GF-D8 (cell line): ENCODE results near the gene UBE2E2.
"Not testable (repeated sequence)": the region's sequence is repeated elsewhere in the genome, so short reads cannot be mapped to it uniquely, and the experiment has no call there.

Source experiments
- DNase-seq: peaks from one replicate; lab custom pipeline; 2025; lab: John Stamatoyannopoulos, UW

The UBE2E2 gene

DNA sequence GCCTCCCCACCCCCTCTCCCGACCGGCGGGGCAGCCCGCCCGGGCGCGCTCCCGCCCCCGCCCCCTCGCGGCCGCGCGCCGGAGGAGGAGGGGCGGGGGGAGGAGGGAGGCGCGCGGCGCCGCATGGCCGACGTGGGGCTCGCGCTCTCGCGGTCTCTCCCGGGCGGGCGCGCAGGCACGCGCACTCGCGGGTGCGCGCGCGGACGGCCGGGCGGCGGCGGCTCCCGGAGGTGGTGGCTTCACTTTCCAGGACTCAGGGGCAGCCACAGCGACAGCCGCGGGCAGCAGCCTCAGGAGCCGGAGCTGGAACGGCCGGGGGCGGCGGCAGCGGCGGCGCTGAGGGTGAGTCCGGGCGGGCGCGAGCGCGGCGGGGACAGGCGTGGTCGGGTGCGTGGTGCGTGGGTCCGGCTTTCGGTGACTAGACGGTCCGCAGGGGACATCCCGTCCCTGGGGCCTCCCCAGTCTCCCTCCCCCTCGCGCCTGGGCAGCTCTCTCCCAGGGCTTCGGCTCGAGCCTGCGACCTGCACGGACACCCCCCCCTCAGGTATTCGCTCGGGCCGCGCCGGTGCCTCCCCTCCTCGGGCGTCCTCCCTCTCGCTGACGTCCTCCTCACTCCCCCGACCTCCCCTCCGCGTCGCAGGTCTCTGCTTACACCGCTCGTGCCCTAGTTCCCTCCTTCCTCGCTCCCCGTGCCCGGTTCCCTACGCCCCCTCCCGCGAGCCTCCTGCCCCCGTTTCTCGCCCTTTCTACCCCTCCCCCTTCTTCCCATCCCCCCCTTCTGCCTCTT lies at the start of gene UBE2E2:
UBE2E2 (plus strand) TSS at position 407 of the 787 bp plus-strand sequence.
- no peak for DNase-seq

DNA sequence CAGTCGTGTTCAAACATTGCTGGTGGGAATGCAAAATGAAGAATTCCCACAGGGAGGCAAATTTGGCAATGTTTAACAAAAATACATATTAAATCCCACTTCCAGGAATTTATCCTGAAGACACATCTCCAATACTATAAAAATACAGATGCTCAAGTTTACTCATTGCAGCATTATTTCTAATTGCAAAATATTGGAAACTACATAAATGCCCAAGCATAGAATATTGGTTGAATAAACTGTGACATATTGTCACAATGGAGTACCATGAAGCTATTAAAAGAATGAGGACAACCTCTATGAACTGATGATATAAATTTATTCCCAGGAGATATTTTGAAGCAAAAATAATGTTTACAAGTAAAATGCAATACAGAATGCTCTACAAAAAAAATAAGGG lies 49.7 kb upstream of the UBE2E2 start:
- DNase-seq = no peak

DNA sequence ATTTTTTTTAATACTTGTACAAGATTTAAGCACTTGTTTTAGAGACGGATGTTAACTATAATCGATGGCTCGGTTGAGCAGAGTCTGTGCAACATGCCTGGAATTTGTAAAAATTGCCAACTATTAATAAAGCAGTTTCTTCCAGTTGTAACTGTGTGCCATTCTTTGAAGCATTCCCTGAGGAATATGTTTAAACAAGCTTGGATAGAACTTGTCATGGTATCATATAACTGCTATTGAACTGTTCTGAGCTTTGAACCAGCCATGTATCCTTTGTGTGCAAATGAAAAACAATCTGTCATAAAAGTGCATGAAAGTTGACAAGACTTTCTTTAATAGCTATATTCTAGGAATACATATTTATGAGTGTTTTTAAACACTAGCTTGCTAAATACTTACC lies 45.8 kb upstream of the UBE2E2 start:
- DNase-seq = no peak

DNA sequence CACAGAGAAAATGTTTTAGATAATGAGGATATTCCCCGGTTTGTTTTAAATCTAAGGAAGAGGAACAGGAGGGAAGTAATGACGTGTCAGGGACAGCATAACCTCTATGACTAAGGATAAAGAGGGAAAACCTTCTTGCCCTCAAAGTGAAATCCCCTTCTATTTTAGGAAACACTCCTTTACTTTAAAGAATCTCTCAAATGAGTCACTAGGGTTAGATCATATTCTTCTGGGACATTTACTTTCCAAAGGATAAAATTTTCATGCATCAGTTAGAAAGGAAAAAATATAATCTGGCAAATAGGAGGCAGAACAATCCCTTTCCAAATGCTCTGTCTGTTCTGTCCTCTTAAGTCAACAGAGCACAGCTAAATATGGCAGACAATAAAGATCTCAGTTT lies 43.2 kb upstream of the UBE2E2 start:
- no peak for DNase-seq

DNA sequence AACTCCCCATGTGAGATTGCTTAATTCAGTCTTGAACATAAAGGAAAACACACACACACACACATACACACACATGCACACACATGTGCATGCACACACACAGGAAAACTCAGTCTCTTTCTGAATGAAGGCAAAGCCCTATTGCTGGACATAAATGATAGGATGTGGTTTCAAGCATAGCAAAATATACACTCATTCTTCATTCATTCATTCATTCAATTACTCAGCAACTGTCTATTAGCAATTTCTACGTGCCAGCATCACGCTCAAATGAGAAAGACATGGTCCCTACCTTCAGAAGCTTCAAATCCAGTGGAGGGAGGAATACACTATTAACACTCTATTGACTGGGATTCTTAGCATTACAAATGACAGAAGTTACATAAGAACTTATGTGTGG lies 41.8 kb upstream of the UBE2E2 start:
- DNase-seq = no peak

DNA sequence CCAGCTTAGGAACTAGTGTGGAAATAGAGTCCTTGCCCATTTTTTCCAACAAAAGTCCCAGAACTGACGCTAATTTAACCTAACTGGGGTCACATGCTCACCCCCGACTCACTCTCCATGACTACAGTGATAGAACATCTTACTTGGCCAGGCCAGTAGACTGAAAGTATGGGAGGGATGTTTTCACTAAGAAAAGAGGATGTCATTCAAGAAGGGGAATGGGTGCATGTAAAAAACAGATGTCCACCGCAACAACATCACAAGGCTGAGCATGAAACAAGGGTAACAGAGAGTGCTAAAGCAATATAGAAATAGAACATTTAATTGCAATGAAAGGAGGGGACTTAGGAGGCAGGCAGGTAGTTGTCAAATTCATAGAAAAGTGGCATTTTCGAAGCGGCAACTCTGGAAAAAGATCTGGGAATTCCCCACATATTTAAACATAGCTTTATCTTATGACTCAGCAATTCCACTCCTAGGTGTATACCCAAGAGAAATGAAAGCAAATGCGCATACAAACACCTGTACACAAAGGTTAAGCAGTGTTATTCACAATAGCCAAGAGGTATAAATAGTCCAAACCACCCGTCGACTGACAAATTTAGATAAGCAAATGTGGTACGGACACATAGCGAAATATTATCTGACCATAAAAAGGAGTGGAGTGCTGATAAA lies 41.1 kb upstream of the UBE2E2 start:
- DNase-seq = no peak

DNA sequence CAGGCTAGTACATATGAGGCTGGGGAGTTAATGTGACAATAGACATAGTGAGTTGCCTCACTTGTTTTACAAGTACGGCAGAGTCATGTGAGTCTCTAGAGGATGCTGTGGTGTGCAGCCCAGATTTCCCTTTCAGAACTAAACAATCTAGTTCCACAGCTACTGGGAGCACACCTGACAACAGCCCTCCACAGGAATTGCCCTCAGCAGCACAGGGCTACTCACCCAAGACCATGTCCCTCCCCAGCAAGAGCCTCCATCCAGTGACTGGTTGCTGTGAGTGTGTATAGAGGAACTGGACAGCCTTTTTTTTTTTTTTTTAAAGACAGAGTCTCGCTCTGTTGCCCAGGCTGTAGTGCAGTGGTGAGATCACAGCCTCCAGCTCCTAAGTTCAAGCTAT lies 40.2 kb upstream of the UBE2E2 start:
- DNase-seq = no peak

DNA sequence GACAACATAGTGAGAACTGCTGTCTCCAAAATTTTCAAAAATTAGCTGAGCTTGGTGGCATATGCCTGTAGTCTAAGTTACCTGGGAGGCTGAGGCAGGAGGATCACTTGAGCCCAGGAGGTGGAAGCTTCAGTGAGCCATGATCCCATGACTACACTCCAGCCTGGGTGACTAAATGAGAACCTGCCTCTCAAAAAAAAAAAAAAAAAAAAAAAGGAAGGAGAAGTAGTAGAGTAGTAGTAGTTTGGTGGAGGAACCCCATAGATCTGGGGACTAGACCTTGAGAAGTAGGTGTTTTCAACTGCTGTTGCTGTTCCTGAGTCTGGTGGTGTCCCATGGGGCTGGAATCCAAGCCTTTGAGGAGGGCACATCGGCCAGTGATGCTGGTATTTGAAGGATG lies 38.4 kb upstream of the UBE2E2 start:
- no peak for DNase-seq

DNA sequence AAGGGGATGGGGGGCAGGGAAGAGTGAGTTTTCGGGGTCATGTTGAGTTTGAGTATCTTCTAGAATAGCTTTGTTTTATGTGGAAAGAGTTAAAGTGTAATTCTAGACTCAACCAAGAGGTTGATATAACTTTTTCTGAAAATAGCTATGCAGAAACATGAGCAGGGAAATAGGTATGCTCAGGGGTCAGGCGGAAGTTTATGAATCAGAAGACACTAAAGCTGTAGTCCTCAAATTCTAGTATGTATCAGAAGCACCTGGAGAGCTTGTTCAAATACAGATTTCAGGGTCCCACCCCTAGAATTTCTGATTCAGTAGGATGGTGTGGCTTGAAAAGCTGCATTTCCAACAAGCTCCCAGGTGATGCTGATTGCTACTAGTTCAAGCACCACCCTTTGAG lies 37.6 kb upstream of the UBE2E2 start:
- DNase-seq = no peak

DNA sequence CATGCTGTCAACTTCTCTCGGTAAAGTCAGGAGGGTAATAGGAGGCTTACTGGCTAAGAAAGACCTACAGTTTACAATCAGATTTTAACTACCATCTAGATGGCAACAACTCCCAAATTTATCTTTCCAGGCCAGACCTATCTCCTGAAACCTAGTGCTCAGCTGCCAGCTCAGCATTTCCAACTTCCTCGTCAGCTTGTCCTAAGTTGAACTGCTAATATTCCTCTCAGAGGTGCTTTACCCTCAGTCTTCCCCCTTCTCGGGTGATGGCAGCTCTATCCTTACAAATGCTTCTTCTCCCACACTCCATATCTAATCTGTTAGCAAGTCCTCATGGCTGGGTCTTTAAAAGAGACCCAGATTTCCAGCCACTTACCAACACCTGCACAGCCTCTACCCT lies 36.9 kb upstream of the UBE2E2 start:
- DNase-seq = no peak

DNA sequence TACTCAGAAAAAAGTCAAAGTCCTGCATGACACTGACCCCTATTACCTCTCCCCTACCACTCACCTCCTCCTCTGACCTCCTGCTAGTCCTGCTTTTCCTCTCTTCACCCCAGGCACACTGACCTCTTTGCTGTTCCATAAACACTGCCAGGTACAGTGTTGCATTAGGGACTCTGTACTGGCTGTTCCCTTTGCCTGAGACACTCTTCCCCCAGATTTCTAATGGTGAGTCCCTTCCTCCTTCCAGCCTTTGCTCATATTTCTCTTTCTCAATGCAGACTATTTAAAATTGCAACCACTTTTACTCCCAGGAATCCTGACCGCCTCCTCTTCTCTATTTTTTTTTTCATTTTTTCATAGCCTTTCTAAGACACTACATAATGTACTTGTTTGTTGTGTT lies 36.3 kb upstream of the UBE2E2 start:
- no peak for DNase-seq

DNA sequence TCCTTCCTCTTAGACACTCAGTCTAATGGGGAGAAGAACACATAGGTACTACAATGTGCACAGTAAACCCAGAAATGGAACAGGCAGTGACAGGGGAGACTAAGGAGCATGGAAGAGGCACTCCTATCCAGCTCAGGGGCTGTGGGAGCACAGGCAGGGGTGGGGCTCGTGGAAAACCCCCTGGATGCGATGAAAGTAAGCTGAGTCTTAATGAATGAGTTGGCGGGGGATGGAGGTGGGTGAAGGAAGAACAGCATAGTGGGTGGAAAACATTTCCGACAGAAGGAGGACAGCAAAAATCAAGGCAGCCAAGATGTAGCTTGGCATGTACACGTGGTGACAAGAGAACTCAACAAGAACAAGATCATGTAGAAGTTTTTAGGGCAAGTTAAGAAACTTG lies 33.6 kb upstream of the UBE2E2 start:
- DNase-seq = no peak

DNA sequence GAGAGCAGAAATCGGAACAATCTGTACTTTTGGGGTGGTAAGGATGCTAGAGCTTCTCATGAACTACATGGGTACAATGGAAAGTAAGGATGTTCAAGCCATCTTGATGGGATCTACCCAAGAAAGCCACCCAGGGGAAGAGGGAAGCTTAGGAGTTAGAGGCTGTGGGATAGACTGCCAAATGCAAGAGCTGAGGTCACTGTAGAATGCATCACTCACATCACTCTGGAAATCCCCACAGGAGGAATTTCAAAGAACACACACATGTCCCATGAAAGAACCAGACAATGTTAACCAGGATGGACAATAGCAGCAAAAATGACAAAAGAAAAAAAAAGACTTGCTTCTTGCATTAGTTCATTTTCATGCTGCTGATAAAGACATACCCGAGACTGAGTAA lies 32.8 kb upstream of the UBE2E2 start:
- no peak for DNase-seq

DNA sequence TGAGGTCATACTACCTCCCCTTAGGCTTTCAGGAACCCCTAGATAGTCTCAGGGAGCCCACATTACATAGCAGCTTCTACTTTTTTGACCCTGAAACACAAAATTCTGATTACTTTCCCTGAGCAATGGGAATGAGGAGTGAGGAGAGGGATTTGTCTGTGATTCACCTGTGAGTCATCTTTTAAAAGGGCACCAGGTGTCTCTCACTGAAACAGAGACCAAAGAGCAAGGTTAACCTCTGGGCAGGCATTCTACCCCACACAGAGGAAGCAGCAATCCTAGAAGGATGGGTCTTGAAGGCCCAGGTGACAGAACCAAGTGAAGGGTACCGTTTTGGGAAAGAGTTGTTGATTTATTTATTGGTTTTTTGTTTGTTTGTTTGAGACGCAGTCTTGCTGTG lies 31.1 kb upstream of the UBE2E2 start:
- no peak for DNase-seq

DNA sequence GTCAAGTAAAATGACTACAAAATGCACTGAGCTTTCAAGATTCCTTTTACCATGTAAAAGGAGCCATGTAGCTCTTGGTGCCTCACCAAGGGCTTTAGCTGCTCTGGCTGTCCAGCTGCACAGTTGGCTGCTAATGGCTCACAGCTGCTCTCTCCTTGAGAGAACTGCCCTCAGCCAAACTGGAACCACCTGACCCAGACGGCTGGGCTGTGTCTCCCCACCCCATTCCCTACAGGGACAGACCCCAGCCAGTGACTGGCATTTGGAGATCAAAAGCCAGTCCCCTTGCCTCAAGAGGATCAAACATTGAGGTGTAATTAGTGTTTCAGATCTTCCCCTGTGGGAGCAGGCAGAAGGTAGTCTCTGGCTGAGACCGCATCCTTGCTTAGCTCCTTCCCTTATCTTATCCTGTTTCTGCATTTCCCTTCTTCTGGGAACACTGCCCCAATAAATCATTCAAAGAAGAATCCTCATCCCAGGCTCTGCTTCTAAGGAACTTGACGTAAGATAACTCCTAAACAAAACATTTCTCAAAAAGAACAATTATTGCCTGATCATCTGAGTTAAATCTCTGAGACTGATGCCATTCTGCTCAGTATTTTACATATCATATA lies 28.6 kb upstream of the UBE2E2 start:
- no peak for DNase-seq

DNA sequence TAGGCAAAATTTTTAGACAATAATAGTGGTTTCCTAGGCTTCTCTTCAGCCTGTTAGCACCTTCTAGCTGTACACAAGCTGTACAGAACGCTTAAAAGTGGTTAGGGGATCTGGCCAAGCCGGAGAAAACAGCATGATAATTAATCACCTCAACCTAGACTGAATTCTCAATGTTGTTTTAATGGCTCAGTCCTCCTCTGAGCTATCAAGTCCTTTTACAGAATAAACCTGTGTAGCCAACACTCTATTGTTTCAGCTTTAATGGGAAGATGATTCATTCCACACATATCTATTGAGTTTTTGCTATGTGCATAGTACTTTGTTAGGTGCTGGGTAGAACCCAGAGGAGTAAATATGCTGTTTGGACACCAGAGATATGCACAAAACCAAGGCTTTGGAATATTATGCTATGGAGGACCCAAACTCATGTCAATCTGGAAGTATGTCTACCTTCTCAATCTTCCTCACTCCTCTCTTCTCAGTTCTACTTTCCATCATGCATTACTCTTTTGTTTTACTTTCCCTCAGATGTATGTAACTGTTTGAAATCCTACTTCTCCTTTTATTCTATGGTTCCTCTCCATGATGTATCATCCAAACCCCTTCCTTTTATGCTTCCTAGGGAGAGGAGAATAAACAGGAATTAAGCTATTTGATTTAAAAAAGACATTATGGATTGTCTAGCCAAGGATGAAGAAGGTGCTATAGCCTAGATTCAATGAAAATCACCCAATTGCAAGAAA lies 27.6 kb upstream of the UBE2E2 start:
- DNase-seq = no peak

DNA sequence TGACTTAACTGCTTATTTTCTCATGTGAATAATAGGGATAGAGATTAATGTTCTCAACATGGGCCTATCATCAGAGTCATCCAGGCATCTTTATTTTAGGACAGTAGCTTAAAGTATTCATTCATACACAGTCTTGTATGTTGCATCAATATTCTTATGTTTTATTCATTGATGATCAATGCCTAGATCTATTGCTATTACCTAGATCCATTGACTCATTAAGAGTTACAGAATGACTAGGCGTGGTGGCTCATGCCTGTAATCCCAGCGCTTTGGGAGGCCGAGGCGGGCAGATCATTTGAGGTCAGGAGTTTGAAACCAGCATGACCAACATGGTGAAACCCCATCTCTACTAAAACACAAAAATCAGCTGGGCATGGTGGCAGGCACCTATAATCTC lies 26.3 kb upstream of the UBE2E2 start:
- not testable (repeated sequence) for DNase-seq

DNA sequence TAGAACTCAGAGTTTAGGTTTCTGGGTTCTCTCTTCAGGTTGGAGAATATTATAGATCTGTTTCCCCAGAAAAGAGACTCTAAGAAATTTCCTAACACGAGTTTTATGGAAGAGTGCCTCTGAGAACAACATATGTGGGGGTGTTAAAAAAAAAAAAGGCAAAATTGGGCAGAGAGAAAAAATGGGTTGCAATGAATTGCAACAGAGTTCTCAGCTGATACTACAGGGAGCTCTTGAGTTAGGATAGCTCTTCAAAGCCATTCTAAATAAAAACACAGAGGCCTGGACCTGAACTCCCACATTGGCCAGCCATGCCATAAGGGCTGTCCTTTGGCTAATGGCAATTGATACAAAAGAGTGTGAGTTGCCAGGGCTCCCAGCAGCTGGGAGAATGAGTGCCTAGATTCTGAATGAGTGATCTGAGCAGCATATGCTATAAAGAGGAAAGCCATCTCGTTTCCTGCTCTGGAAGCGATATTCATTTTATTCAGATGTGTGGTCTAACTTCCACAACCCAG lies 20.1 kb upstream of the UBE2E2 start:
- DNase-seq = no peak

DNA sequence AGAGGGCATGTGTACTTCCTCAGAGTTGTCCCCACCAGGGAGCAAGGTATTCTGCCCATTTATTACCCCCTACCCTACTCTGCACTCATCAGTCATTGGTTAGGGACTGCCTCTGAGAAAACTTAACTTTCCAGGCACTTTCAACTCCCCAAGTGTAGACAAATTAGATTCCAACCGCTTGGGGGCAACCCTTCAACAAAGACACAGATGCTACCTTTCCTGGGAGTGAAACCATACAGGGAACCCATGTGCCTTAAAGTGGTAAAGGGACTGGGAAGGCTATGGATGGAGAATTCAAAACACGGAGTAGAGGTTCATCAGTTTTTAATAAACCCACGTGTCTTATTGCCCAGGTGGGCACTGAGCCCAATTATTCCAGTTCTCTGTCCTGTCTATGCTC lies 19.4 kb upstream of the UBE2E2 start:
- no peak for DNase-seq

DNA sequence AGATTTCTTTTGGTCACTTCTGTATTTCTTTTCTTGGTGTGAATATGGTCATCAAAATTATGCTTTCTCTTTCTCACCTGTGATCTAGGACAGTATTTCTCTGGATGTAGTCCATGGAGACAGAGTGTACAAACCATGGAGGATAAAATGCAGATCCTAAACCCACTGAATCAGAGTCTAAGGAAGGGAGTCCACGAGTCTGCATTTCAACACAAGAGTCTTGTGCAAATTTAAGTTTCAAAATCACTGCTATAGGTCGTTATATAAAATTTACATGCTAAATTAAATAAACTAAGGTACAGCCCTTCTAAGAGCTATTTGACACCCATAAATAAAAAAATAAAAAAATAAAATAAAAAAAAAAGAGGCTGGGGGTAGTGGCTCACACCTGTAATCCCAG lies 17.3 kb upstream of the UBE2E2 start:
- no peak for DNase-seq

DNA sequence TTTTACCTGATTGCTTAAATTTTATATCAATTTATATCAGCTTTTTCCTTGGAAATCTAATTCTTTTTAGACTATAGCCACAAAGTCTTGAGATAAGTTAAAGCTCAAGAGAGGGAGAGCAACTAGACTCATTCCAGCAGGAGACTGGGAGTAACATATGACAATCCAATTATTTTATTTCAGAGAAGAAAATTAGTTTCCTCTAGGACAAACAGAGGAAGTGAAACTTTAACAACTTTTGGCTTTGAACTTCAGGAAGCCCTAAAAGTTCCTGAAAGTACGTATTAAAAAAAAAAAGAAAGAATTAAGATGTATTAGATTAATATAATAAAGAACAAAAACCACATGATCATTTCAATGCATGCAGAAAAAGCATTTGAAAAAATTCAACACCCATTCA lies 13.9 kb upstream of the UBE2E2 start:
- no peak for DNase-seq

DNA sequence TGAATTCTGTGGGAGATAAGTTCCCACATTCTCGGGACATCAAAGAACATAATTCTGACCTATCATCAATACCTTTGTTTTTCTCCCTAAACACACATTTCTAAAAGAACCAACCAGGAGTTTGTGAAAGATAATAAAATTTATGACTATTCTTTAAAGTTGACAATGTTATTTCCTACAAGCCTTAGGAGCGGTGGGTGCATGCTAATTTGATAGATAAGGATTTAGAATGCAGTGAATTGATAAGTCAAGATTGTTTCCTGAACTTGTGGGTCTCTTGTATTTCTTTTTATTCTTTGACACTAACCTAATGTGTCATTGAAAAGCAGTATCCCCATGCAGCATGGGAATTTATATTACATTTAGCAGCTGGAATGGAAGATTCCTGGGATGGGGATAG lies 10.3 kb upstream of the UBE2E2 start:
- no peak for DNase-seq

DNA sequence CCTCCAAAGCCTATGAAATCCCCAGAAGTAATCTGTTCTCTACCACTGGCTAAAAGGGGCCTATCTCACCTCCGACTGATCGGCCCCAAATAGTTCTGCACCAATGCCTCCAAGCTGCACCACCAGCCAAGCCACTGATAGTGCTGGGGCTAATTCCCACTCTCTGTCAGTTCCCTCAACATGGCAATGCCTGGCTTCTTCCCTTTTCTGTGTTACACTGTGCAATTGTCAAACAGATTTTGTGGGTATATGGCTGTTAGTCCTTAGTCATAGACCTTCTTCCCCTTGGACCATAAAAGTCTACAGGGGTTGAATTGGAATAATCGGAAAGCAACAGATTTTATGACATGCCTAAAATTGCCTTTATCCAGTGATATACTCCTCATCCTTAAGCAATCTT lies 9.3 kb upstream of the UBE2E2 start:
- no peak for DNase-seq
